K562 (cell line): ENCODE measurements around the gene ZC3H18. TPM values are rescaled to one million over a fixed set of nuclear protein-coding genes. Genes with fewer than 3 reads are reported as not detected.
A peak's percentile ranks its signal among the peaks of the same experiment; 100 is the strongest.

ENCODE experiments used
- ATAC-seq: fragments of 200-7000 bp; cut with Tn5 transposase; 3 replicates; pipeline ENCODE4 v1.9.1; 2020; ENCODE audit warnings: moderate library complexity
- BruUV-seq: library from RNA; stranded (reverse); fragments of 400-500 nt; replicated peaks from 2 replicates; lab custom pipeline; 2021; lab: Mats Ljungman, UMichigan
- CTCF ChIA-PET: fragments of 300-600 bp; formaldehyde crosslinking; extraction: SDS; loops from one replicate; lab custom pipeline; 2021; ENCODE audit warnings: low intra/inter-chr PET ratio; lab: Yijun Ruan, JAX
- POLR2A ChIA-PET: fragments of 300-600, 350-650 bp; sonication (Branson Sonifier 250); formaldehyde crosslinking; extraction: SDS; loops from one replicate; lab custom pipeline; 2021; ENCODE audit warnings: antibody characterized with exemption, inconsistent platforms; lab: Yijun Ruan, JAX
- DNase-seq, 4 experiments: peaks; one replicate each; pipeline versions ENCODE4 v3.0.0 to v3.0.0-alpha.2; 2011 to 2018; ENCODE audit warnings: low spot score in 3 of 4, mixed read lengths in 3 of 4; ENCODE audit errors: extremely low read depth in 1 of 4
- FAIRE-seq: peaks from 2 replicates; lab custom pipeline; 2011; peaks lifted over from hg19 to GRCh38; lab: Jason Lieb, UNC
- H2AFZ ChIP-seq: 2 replicates; pipeline ENCODE4 v1.6.0; 2011; ENCODE audit warnings: low read depth, low read length, control low read depth, inconsistent platforms
- H3K27ac ChIP-seq: fragments of 200-600 bp; 3 replicates; pipeline ENCODE4 v1.8.0; 2011; ENCODE audit warnings: low read depth, mild to moderate bottlenecking, control low read depth, inconsistent platforms, low read length, moderate library complexity, mixed read lengths; ENCODE audit errors: extremely low read depth
- H3K27me3 ChIP-seq, 2 experiments: fragments of 300-600 bp in 1 of 2; 2 replicates in 1 of 2; 3 replicates in 1 of 2; pipeline versions ENCODE4 v1.6.0 to v1.8.0; 2011; ENCODE audit warnings: inconsistent platforms in 2 of 2, low read length in 2 of 2, mild to moderate bottlenecking in 1 of 2, mixed read lengths in 1 of 2, moderate library complexity in 1 of 2; ENCODE audit not compliant: control insufficient read depth in 2 of 2, insufficient read depth in 2 of 2
- H3K36me3 ChIP-seq: fragments of 300-600 bp; 3 replicates; pipeline ENCODE4 v1.8.0; 2011; ENCODE audit warnings: mild to moderate bottlenecking, low read length, inconsistent platforms; ENCODE audit not compliant: control insufficient read depth, insufficient read depth
- H3K4me1 ChIP-seq, 2 experiments: fragments of 200-600 bp in 1 of 2; replicated peaks in 1 of 2; 2 replicates in 1 of 2; 3 replicates in 1 of 2; pipeline versions ENCODE4 v1.5.1 to v1.8.0; 2011; ENCODE audit warnings: inconsistent platforms in 2 of 2, low read length in 2 of 2, mild to moderate bottlenecking in 1 of 2, mixed read lengths in 1 of 2, moderate library complexity in 1 of 2; ENCODE audit not compliant: control insufficient read depth in 2 of 2, insufficient read depth in 2 of 2
- H3K4me2 ChIP-seq: 2 replicates; pipeline ENCODE4 v1.6.1; 2011; ENCODE audit warnings: low read length, control low read depth, inconsistent platforms, mixed read lengths; ENCODE audit not compliant: insufficient read depth
- H3K4me3 ChIP-seq: fragments of 200-600 bp; sonication (generic), shearing (Covaris generic); 2 replicates; pipeline ENCODE4 v1.5.1; 2016; ENCODE audit warnings: control low read depth, inconsistent platforms
- H3K79me2 ChIP-seq: fragments of 200-600 bp; 3 replicates; pipeline ENCODE4 v1.8.0; 2011; ENCODE audit warnings: low read length, inconsistent platforms; ENCODE audit not compliant: control insufficient read depth, insufficient read depth
- H3K9ac ChIP-seq, 2 experiments: 2 replicates each; pipeline versions ENCODE4 v1.6.0 to v1.6.1; 2011; ENCODE audit warnings: low read depth in 2 of 2, low read length in 2 of 2, control low read depth in 1 of 2, inconsistent platforms in 1 of 2, mild to moderate bottlenecking in 1 of 2, mixed read lengths in 1 of 2; ENCODE audit not compliant: insufficient read depth in 1 of 2
- H3K9me1 ChIP-seq: one replicate; pipeline ENCODE4 v1.6.0; 2011; ENCODE audit warnings: inconsistent platforms, mild to moderate bottlenecking, low read length, moderate library complexity; ENCODE audit not compliant: control insufficient read depth, insufficient read depth
- H3K9me3 ChIP-seq: replicated peaks from 2 replicates; pipeline ENCODE4 v1.5.1; 2011; ENCODE audit warnings: low read depth, low read length, inconsistent platforms; ENCODE audit not compliant: control insufficient read depth, insufficient read depth
- H4K20me1 ChIP-seq: replicated peaks from 2 replicates; pipeline ENCODE4 v1.6.1; 2011; ENCODE audit warnings: low read length, inconsistent platforms, mixed read lengths; ENCODE audit not compliant: control insufficient read depth, insufficient read depth
- ATF7 ChIP-seq: fragments of 450-650 bp; IDR thresholded peaks from 2 replicates; pipeline ENCODE4 v1.7.1; 2014; ENCODE audit warnings: mild to moderate bottlenecking, moderate library complexity
- CBFA2T3 ChIP-seq: fragments of 450-650 bp; IDR thresholded peaks from 2 replicates; pipeline ENCODE4 v1.6.1; 2017
- CBX8 ChIP-seq: fragments of 200-600 bp; sonication (generic); IDR thresholded peaks from 2 replicates; pipeline ENCODE4 v1.6.1; 2012; ENCODE audit warnings: borderline replicate concordance, mixed run types, low read depth, mild to moderate bottlenecking, moderate library complexity, mixed read lengths, low read length, control low read depth, inconsistent platforms; ENCODE audit not compliant: poor library complexity, severe bottlenecking; ENCODE audit errors: extremely low read depth
- CC2D1A ChIP-seq: fragments of 450-650 bp; IDR thresholded peaks from 2 replicates; pipeline ENCODE4 v1.6.1; 2017; ENCODE audit warnings: mild to moderate bottlenecking
- FOXJ3 ChIP-seq: sonication (generic); formaldehyde crosslinking; IDR thresholded peaks from 2 replicates; pipeline ENCODE4 v1.4.0; 2020; ENCODE audit warnings: mild to moderate bottlenecking, missing genetic modification reagents
- FOXM1 ChIP-seq, 2 experiments: fragments of 450-650 bp in 1 of 2; sonication (generic) in 1 of 2; formaldehyde crosslinking in 1 of 2; IDR thresholded peaks; 2 replicates each; pipeline versions ENCODE4 v1.6.1 to v1.9.0; 2017 to 2022; ENCODE audit warnings: low read depth in 2 of 2, mild to moderate bottlenecking in 2 of 2, missing genetic modification reagents in 1 of 2, moderate library complexity in 1 of 2
- FOXO4 ChIP-seq: fragments of 450-650 bp; formaldehyde crosslinking; IDR thresholded peaks from 2 replicates; pipeline ENCODE4 v1.4.0; 2020; ENCODE audit warnings: mild to moderate bottlenecking, moderate library complexity
- KDM2B ChIP-seq: fragments of 250-450 bp; sonication (Bioruptor Pico); IDR thresholded peaks from 2 replicates; pipeline ENCODE4 v1.8.0; 2021; ENCODE audit warnings: mild to moderate bottlenecking, moderate library complexity
- NR2C1 ChIP-seq, 2 experiments: fragments of 450-650 bp; IDR thresholded peaks; 2 replicates each; pipeline ENCODE4 v1.6.1; 2017; ENCODE audit warnings: mild to moderate bottlenecking in 2 of 2, antibody characterized with exemption in 1 of 2, inconsistent platforms in 1 of 2, missing compliant biosample characterization in 1 of 2, missing genetic modification characterization in 1 of 2
- PCBP1 ChIP-seq: fragments of 200-400 bp; formaldehyde crosslinking; IDR thresholded peaks from 2 replicates; pipeline ENCODE4 v1.6.1; 2018; ENCODE audit warnings: mild to moderate bottlenecking, low read depth, low read length; ENCODE audit not compliant: poor library complexity, severe bottlenecking
- POLR2A ChIP-seq: fragments of 450-650 bp; conservative IDR thresholded peaks from 2 replicates; pipeline ENCODE4 v1.6.1; 2016
- PURB ChIP-seq: sonication (generic); formaldehyde crosslinking; IDR thresholded peaks from 2 replicates; pipeline ENCODE4 v1.9.0; 2021; ENCODE audit warnings: low read depth, mild to moderate bottlenecking, missing genetic modification reagents
- SMAD1 ChIP-seq: fragments of 150-350 bp; IDR thresholded peaks from 2 replicates; pipeline ENCODE4 v1.6.1; 2014; ENCODE audit warnings: low read length, low read depth; ENCODE audit not compliant: partially characterized antibody
- TAL1 ChIP-seq: fragments of 450-650 bp; IDR thresholded peaks from 2 replicates; pipeline ENCODE4 v1.6.1; 2016; ENCODE audit warnings: mild to moderate bottlenecking
- U2AF1 ChIP-seq: fragments of 200-400 bp; formaldehyde crosslinking; optimal IDR thresholded peaks from 2 replicates; pipeline ENCODE3; 2017; ENCODE audit warnings: mild to moderate bottlenecking, low read depth, low read length, moderate library complexity
- USF2 ChIP-seq: sonication (generic); formaldehyde crosslinking; IDR thresholded peaks from 2 replicates; pipeline ENCODE4 v1.5.0; 2020; ENCODE audit warnings: missing genetic modification reagents
- ZFP91 ChIP-seq: sonication (generic); formaldehyde crosslinking; IDR thresholded peaks from 2 replicates; pipeline ENCODE4 v1.8.0; 2022; ENCODE audit warnings: mild to moderate bottlenecking, missing genetic modification reagents
- ZNF324 ChIP-seq: fragments of 250-450 bp; sonication (Bioruptor Pico); IDR thresholded peaks from 2 replicates; pipeline ENCODE4 v1.4.0; 2020; ENCODE audit warnings: mild to moderate bottlenecking
- WGBS: fragments of 100-300 bp; shearing (Covaris generic); methylation state at CpG from one replicate; pipeline ENCODE4 v1.1.6; 2016; ENCODE audit warnings: low coverage, mixed read lengths; ENCODE audit not compliant: insufficient coverage; ENCODE audit errors: missing lambda C conversion rate; 5-methylcytosine and 5-hydroxymethylcytosine counted together
- in situ Hi-C: fragments of 300-500 bp; cut with MboI; formaldehyde crosslinking; loops from 4 replicates; pipeline ENCODE4 v1.15.0; 2018; ENCODE audit warnings: inconsistent platforms, mixed read lengths
- intact Hi-C: fragments of 100-400 bp; cut with micrococcal nuclease; formaldehyde crosslinking; loops from 2 replicates; pipeline ENCODE4 v1.14.2; 2022
- polyA plus RNA-seq, 8 experiments: library from polyadenylated mRNA; depleted of rRNA in 4 of 8; stranded (reverse) in 5 of 8; unstranded in 3 of 8; fragments of >200 nt; fragmentation: Nextera tagmentation in 2 of 8; fragmentation: Illumina TruSeq in 1 of 8; extraction: Ambion mirVana in 2 of 8; extraction: Trizol in 1 of 8; gene quantifications; 2 replicates each; pipeline versions ENCODE4 v1.2.1 to v1.2.3, GENCODE V29; 2011 to 2014; ENCODE audit warnings: inconsistent platforms in 1 of 8, missing spikeins in 1 of 8
- total RNA-seq, 7 experiments: library from RNA; depleted of rRNA in 6 of 7; stranded (reverse); fragments of >200 nt in 6 of 7; fragmentation: Illumina TruSeq in 2 of 7; extraction: Trizol in 2 of 7; gene quantifications; 2 replicates each; pipeline versions ENCODE4 v1.2.1 to v1.2.3, GENCODE V29; 2011 to 2021; ENCODE audit warnings: low replicate concordance in 1 of 7

ZC3H18 gene
- total and polyA plus RNA-seq, 9 of the 15 experiments (the other 6 are each of a cell fraction or from before 2014, with no cell fraction given): 1.7 to 88.7 (median 26.9) TPM

- in situ Hi-C loops: no loop called here
- CTCF ChIA-PET: no interaction called here
- POLR2A ChIA-PET: interaction anchor here (0.7 kb wide), 1 partner anchor 87 kb away, joined by 3 read pairs; no protein-coding TSS in a partner anchor
- Histone ChIP-seq H3K4me1 (peaks cover 25 to 34% of the 10 kb centered on the region in 2 experiments), H3K9me3 (peaks cover 8% of the 10 kb centered on the region; the same call in 1 of the 2 replicates), H3K9me1 (no peaks in the 10 kb centered on the region), H2AFZ (0 out of 2 replicates have a peak overlapping the region, but pooled peaks have one; percentile 0), H3K9ac (peak overlapping the region in 1 of 2 experiments; percentile 51; a peak in 2 of 4 replicates), H3K27ac (no peak overlapping the region), H3K4me2 (no peak overlapping the region), H3K79me2 (no peaks in the 10 kb centered on the region), H3K36me3 (no peaks in the 10 kb centered on the region), H3K27me3 (peaks cover 16 to 29% of the 10 kb centered on the region in 2 experiments; a peak in 4 of 5 replicates), H4K20me1 (no peaks in the 10 kb centered on the region), H3K4me3 (no peak overlapping the region)
- WGBS: 41% methylated on average over 15 of the region's 15 CpGs
- FAIRE-seq: no peak
- intact Hi-C loops: no loop called here
- peak; percentile 20 for ATAC-seq
- DNase-seq: no peak
- no TSS peak for BruUV-seq
- TF ChIP-seq POLR2A: no peak
- TF ChIP-seq PCBP1: no peak
- no peak for TF ChIP-seq SMAD1
- no peak for TF ChIP-seq USF2
- no peak for TF ChIP-seq FOXO4 (CRISPR knock-in tag)
- no peak for TF ChIP-seq FOXJ3
- TF ChIP-seq KDM2B (CRISPR knock-in tag): no peak
- peak; percentile 75 for TF ChIP-seq NR2C1 (IDR thresholded peaks at IDR 0.05)
- TF ChIP-seq NR2C1 (tag; IDR thresholded peaks at IDR 0.05): peak; percentile 66
- no peak for TF ChIP-seq CBX8
- no peak for TF ChIP-seq CC2D1A
- TF ChIP-seq ZNF324 (CRISPR knock-in tag): no peak
- no peak for TF ChIP-seq TAL1
- TF ChIP-seq PURB (CRISPR knock-in tag): no peak
- TF ChIP-seq FOXM1 (IDR thresholded peaks at IDR 0.05; ENCODE audit: low read depth): no peak
- TF ChIP-seq FOXM1 (CRISPR knock-in tag; IDR thresholded peaks at IDR 0.05; ENCODE audit: low read depth): no peak
- TF ChIP-seq CBFA2T3: no peak
- no peak for TF ChIP-seq ZFP91 (CRISPR knock-in tag)
- no peak for TF ChIP-seq ATF7
- no peak for TF ChIP-seq U2AF1
Measured at GRCh38 chr16:88548131-88548874, 21.9 kb upstream of the ZC3H18 start.
